GM19438 (cell line): Measurements from ENCODE around the gene GET4.
"Not testable (repeated sequence)": the region's sequence is repeated elsewhere in the genome, so short reads cannot be mapped to it uniquely, and the experiment has no call there.

ENCODE experiments used
- ATAC-seq: cut with Tn5 transposase; IDR thresholded peaks from one replicate; pipeline ENCODE4 v1.9.1; 2021; ENCODE audit warnings: low read depth; ENCODE audit not compliant: unreplicated experiment

The GET4 gene

GRCh38 chr7:924042-924441 lies 47.7 kb downstream of the GET4 start:
- ATAC-seq = not testable (repeated sequence)

GRCh38 chr7:924541-925231 lies 48.3 kb downstream of the GET4 start:
- ATAC-seq = no peak

- ATAC-seq = no peak
Observed at GRCh38 chr7:925601-926000, 49.2 kb downstream of the GET4 start.

- ATAC-seq = no peak
Observed at GRCh38 chr7:926061-927030, 50.0 kb downstream of the GET4 start.

DNA sequence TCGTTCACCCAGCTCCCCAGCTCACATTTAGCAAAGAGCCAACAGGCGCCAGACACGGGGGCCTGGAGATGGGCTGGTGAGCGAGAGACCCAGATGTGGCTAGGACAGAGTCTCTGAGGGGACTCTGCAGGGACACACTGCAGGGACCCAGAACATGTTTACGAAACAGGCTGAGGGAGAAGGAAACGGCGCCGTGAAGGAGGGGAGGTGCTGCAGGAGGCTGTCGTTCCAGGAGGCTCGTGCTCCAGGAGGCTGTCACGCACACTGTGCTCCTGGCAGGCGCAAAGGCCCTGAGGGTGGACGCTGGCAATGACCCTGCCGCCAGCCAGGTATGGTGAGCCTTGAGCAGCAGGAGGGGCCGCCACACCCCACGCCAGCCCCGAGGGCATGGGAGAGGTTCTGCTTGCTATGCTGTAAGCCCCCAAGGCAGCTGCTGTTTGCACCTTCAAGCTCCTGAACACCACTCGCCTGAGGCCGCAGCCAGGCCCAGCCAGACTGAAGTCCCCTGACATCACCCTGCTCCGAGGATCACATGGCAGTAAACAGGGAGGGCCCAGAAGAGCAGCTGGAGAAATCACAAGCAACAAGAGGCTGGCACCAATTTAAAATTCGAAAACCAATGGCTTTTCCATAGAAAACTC lies 50.8 kb downstream of the GET4 start:
- no peak for ATAC-seq

- ATAC-seq = no peak
Observed at GRCh38 chr7:929311-929711, 53.0 kb downstream of the GET4 start.

DNA sequence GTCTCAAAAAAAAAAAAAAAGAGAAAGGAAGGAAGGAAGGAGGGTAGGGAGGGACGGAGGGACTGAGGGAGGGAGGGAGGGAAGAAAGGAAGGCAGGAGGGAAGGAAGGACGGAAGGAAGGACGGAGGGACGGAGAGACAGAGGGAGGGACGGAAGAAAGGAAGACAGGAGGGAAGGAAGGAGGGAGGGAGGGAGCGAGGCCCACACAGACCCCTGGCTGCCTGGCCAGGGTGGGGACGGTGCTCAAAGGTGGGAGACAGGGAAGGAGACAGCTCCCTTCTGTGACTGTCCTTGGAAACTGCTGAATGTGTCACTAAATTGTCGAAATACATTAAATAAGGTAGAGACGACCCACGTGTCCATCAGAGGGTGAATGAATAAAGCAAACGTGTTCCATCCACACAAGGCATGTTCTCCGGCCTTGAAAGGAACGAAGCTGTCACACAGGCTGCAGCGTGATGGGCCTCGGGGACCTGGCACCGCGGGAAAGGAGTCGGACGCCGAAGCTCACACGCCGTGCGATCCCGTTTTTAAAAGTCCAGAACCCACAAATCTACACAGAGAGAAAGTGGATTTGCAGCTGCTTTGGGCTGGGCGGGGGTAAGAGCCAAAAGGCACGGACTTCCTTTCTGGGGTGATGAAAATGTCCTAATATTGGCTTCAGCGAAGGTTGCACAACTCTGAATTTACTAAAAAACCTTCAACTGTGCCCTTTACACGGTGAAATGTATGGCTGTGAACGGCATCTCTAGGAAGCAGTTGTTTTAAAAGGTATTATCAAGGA lies 54.8 kb downstream of the GET4 start:
- ATAC-seq = no peak

DNA sequence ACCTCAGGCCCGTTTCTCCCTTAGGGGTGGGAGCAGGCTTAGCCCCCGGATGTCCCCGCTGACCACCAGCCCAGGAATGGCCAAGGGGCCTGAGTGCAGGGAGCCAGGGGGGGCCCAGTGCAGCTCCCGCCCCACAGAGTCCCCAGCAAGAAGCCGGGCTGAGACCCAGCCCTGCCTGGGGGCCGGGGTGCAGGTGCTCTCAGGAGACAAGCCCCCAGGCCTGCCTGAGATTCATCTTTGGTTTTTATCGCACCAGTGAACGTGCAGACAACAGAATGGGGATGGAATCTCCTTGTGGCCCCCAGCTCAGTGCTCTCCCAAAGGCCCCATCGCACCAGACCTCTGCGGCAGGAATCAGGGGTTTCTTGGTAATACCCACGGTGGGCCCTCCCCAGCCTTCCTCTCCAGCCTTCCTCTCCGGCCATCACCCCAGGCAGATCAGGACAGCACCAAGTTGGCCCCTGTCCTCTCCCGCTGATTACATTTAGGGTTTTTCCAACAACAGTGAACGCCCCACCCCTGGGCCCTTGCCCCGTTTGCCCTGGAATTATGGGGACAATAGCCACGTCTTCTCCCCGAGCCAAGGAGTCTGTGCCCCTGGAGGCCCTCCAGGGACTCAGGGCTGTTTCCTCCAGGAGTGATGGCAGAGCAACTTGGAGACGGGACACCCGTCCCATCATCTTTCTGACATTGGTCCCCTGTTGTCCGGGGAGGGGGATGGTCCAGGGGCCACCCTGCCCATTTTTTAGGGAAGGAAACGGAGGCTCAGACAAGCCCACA lies 55.7 kb downstream of the GET4 start:
- no peak for ATAC-seq

DNA sequence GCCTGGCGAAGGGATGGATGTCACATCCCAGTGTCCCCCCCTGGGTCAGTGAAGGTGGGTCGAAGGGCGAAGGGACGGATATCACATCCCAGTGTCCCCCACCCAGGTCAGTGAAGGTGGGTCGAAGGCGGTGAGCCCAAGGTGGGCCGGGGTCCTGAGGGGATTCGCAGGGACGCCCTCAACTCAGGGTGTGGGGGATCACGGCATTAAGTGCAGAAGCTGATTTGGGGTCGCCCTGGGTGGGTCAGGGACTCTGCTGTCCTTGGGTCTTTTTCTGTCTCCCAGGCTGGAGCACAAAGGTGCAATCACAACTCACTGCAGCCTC lies 56.3 kb downstream of the GET4 start:
- no peak for ATAC-seq

DNA sequence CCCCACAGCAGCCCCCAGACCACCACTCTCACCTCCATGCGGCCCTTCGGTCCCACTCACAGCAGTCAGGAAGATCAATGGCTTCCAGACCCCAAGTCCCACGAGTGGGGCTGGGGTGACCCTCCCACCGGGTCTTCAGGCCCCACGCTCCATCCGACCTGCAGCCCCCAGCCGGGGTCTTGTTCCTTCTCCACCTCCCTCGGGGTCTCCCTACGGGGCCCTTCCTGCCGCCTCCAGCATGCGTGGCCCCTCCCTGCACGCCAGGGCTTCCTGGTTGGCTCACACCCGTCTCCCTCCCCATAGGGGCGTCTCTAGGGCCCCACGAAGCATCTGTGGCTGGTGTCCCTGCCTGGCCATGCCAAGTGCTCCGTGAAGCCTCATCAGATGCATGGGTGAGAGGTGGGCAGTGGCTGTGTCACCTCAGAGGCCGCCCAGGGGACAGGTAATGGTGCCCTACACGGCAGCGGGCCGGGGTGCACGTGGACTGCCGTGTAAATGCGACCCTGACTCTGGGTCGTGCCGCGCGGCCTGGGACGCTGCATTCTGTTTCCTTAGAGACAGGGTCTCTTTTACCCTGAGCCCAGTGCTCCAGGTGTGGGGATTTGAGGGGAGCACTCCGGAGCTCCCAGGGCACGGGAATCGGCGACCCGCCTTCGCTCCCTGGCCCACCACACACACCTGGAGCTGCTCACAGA lies 58.3 kb downstream of the GET4 start:
- ATAC-seq = no peak

DNA sequence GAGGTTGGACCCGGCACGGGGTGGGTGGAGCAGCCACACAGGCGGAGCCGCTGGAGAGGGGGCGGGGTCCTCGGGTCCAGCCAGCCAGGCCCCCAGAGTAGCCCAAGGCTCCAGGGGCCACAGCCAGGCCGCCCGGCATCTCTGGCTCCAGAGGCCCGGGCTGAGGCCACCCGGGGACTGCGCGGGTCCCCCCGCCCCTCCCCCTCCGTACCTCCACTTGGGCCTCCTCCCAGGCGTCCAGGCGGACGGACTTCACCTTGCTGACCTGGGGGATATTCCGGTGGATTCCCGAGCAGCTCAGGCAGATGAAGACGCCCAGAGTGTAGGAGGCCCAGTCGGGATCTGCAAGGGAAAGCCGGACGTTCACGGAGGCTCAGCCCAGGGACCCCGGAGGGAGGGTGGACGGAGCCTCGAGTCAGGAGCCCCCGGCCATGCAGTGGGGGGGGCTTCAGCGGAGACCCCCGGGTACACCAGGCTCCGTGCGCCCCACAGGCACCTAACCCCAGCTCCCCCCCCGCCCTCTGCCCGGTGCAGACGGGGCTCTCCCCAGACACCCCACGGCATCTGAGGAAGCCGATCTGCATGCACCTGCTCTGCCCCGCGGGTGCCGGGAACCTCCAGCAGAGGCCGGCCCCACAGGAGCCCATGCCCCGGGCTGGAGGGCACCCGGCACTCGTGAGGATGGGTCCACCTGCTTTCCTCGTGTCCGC lies 59.0 kb downstream of the GET4 start:
- ATAC-seq = no peak

- ATAC-seq = no peak
Observed at GRCh38 chr7:935874-936385, 59.6 kb downstream of the GET4 start.

DNA sequence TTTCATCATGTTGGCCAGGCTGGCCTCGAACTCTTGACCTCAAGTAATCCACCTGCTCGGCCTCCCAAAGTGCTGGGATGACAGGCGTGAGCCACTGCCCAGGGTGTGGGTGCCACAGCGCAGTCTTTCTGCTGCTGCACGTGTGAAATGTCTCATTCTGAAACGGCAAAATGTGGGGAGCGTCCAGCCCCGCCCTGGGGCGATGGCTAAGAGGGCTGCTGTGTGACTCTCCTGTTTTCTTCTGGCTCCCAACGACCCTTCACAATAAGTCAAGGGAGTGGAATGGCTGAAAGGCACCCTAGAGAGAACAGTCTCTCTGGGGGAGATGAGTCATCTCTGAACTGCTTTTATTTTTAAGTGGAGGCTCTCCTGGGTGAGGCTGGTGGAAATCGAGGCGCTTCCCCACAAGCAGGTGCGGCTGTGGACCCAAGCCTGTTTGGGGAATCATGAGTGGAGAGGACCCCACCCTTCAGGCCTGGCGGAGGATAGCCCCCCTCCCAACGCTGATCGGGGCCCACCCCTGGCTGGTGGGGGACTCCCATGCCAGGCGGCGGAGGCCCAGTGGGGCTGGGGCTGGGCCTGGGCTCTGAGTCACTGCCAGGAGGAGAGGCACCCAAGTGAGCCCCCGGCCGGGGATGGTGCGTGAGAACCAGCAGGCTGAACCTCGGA lies 60.2 kb downstream of the GET4 start:
- peak; percentile 81 for ATAC-seq

- ATAC-seq = no peak
Observed at GRCh38 chr7:937856-938484, 61.6 kb downstream of the GET4 start.

DNA sequence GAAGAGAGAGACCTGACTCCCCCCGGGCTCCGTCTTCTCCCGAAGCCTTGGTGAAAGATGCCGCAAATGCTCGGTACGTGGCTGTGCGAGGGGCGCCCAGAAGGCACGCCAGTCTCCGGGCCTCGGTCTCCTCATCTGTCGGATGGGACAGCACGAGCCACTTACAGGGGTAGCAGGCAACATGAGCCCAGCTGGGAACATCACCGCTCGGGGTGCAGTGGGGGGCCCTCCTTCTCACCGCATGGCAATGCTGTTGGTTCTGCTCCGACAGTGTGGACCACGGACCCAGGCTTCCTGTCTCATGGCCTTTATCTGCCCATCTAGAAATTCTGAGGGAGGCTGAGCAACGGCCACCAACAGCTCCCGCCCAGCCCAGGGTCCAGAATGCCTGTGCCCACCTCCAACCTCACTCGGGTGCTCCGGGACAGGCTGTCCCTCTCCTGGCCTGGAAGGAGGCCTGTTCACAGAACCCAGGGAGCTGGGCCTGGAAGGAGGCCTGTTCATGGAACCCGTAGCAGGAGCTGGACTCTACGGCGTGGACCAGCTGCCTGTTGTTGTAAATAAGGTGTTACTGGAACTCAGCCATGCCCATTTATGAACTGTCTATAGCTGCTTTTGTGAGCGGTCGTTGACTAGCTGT lies 62.3 kb downstream of the GET4 start:
- no peak for ATAC-seq

GRCh38 chr7:939843-940242 lies 63.5 kb downstream of the GET4 start:
- no peak for ATAC-seq
